ENCODE measurements around the gene PITPNC1. TPM values are rescaled to one million over a fixed set of nuclear protein-coding genes. Genes with fewer than 3 reads are reported as not detected.

Gene PITPNC1
- total and polyA plus RNA-seq, 2 donors (not counting 3 experiments of a cell fraction or from before 2014, with no cell fraction given) = 2.4 to 9.6 TPM

GRCh38 chr17:67632141-67632540 lies 255.1 kb downstream of the PITPNC1 start:
- H3K9ac ChIP-seq (replicated peaks; ENCODE audit: extremely low read depth, insufficient read depth, low read length) = no peak overlapping the region
- DNase-seq (ENCODE audit: low read depth, low spot score) (no peak), FAIRE-seq (no peak)
- ChIA-PET CTCF (interaction anchor here (2.6 kb wide), 1 partner anchor 257 kb away, joined by 18 read pairs; no protein-coding TSS in a partner anchor), POLR2A (no interaction called here)
- no peak overlapping the region for H2AFZ ChIP-seq (ENCODE audit: low read depth, low read length)
- H3K27ac ChIP-seq (ENCODE audit: insufficient read depth, low read depth, low read length) = no peak overlapping the region
- H3K79me2 ChIP-seq (ENCODE audit: control insufficient read depth, insufficient read depth, low read length) = no peaks in the 10 kb centered on the region
- intact Hi-C loops (cut with micrococcal nuclease) (loop anchor here (5.0 kb wide), 1 partner anchor 55 kb away; no protein-coding TSS in a partner anchor), dilution Hi-C loops (cut with MboI; ENCODE audit: extremely low pct_ligation_motif_present, low sequenced_read_pairs) (no loop called here)
- no peaks in the 10 kb centered on the region for H4K20me1 ChIP-seq (replicated peaks; ENCODE audit: control insufficient read depth, extremely low read depth, insufficient read depth, low read length)
- no peaks in the 10 kb centered on the region for H3K9me1 ChIP-seq (replicated peaks; ENCODE audit: control insufficient read depth, extremely low read depth, insufficient read depth, low read length)
- no peaks in the 10 kb centered on the region for H3K9me3 ChIP-seq (replicated peaks; ENCODE audit: control insufficient read depth, insufficient read depth, low read length)
- peaks cover 13% of the 10 kb centered on the region for H3K4me1 ChIP-seq (ENCODE audit: control insufficient read depth, extremely low read depth, insufficient read depth, low read length)
- no peaks in the 10 kb centered on the region for H3K36me3 ChIP-seq (ENCODE audit: control insufficient read depth in 2 of 2, extremely low read depth in 1 of 2, insufficient read depth in 2 of 2, low read length in 2 of 2)
- H3K4me2 ChIP-seq (ENCODE audit: insufficient read depth, low read length) = no peak overlapping the region
- no peak for TF ChIP-seq FOS (IDR thresholded peaks at IDR 0.05; ENCODE audit: borderline replicate concordance, insufficient read depth, low read length)
- no peak for TF ChIP-seq MYC (IDR thresholded peaks at IDR 0.05; ENCODE audit: low read depth, low read length)
- TF ChIP-seq GATA2 (IDR thresholded peaks at IDR 0.05; ENCODE audit: insufficient read depth, insufficient read length, low read depth, low read length) = no peak
- TF ChIP-seq EZH2 (IDR thresholded peaks at IDR 0.05; ENCODE audit: borderline replicate concordance, low read depth, low read length, severe bottlenecking) = no peak
- TF ChIP-seq POLR2AphosphoS5 (IDR thresholded peaks at IDR 0.05; ENCODE audit: insufficient read depth, low read depth, low read length) = no peak
- TF ChIP-seq MAX (IDR thresholded peaks at IDR 0.05; ENCODE audit: insufficient read depth, insufficient read length) = no peak
- TF ChIP-seq, protein P1, sequence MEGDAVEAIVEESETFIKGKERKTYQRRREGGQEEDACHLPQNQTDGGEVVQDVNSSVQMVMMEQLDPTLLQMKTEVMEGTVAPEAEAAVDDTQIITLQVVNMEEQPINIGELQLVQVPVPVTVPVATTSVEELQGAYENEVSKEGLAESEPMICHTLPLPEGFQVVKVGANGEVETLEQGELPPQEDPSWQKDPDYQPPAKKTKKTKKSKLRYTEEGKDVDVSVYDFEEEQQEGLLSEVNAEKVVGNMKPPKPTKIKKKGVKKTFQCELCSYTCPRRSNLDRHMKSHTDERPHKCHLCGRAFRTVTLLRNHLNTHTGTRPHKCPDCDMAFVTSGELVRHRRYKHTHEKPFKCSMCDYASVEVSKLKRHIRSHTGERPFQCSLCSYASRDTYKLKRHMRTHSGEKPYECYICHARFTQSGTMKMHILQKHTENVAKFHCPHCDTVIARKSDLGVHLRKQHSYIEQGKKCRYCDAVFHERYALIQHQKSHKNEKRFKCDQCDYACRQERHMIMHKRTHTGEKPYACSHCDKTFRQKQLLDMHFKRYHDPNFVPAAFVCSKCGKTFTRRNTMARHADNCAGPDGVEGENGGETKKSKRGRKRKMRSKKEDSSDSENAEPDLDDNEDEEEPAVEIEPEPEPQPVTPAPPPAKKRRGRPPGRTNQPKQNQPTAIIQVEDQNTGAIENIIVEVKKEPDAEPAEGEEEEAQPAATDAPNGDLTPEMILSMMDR (IDR thresholded peaks at IDR 0.05; ENCODE audit: extremely low read depth in 1 of 2, insufficient read depth in 1 of 2, low read depth in 1 of 2, low read length in 2 of 2) = no peak
- TF ChIP-seq POLR2A (IDR thresholded peaks at IDR 0.05; ENCODE audit: low read depth, low read length) = no peak
- no peak for TF ChIP-seq JUN (IDR thresholded peaks at IDR 0.05; ENCODE audit: borderline replicate concordance, insufficient read depth, insufficient read length, low read depth)
- no peaks in the 10 kb centered on the region for H3K27me3 ChIP-seq (ENCODE audit: control insufficient read depth in 2 of 2, insufficient read depth in 2 of 2, low read length in 2 of 2)
- BruUV-seq (replicated peaks) = no TSS peak
- no peak overlapping the region for H3K4me3 ChIP-seq (replicated peaks in 1 of 3; ENCODE audit: insufficient read depth in 1 of 3, low read depth in 1 of 3, low read length in 3 of 3)

Measured in endothelial cell of umbilical vein (primary cell).